Iris pigment epithelial cell (primary cell): ENCODE results near the gene PTPN2.
"Not testable (repeated sequence)": the region's sequence is repeated elsewhere in the genome, so short reads cannot be mapped to it uniquely, and the experiment has no call there.

Source experiments
- DNase-seq: peaks from one replicate; pipeline ENCODE4 v3.0.0-alpha.2; 2011; ENCODE audit warnings: low read depth

PTPN2 gene

DNA sequence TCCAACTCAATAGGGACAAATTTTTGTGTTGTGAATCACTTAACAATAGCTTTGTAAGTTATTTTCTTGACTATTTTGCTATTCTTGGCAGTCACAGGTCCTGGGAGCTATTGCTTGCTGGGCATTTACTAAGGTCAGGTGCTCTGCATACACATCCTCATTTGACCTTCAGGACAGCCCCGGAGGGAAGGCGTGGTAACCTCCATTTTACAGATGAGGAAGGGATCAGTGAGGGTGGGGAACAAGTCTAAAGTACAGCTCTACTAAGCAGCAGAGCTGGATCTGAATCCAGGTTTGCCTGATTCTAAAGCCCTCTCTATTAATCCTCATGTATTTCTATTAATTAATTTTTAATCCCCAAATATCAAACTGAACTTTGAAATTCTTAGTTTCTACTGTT is 58.8 kb downstream of the PTPN2 start:
- no peak for DNase-seq

DNA sequence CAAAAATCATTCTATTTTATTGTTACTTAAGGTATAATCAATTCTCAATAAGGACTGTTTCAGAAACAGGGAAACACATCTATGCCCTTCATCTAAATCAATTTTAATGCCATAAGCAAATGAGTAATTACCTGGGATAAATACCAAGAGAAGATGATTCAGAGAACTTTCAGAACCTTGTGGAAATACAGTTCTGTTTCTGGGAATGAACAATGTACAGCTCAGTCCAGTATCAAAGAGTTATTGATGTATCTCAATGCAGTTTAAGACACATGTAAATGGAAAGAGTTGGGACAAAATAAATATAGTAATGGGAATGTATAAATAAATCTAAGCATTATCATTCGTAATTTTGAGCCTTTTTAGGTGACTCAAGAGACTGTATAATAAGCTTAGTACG is 60.1 kb downstream of the PTPN2 start:
- DNase-seq = no peak

DNA sequence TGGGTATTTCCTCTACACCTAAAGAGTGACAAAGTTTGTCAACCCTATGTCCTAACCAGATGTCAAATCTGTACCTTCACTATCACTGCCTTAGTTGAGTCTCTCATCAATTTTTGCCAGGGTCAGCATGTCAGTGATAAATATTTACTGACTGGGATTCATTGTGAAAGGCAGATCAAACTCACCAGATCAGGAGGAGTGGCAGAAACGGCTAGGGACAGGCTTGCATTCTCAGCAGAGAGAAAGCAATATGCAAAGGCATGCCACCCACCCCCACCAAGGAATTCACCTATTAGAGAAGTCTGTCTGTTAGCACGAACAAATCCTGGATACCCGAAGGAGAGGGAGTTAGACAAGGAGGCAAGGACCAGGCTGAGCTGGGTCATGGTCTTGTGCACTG is 62.6 kb downstream of the PTPN2 start:
- DNase-seq = no peak

DNA sequence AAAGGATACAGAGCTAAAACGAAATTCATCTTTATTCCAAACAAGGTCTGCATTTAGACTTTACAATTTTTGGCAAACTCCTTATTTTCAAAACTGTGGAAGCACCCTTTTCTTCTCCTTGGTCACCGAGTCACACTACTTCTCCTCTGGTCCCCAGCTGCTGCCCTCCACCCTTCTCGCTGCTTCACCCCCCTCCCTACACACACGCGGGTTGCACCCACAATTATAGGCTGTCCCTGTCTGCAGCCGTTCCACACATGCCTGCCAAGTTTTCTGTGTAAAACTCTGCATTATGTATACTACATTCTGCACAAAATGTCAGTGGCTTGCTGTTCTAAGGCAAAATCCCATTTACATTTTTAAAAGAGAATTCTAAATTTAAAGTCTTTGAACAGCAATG is 63.5 kb downstream of the PTPN2 start:
- no peak for DNase-seq

DNA sequence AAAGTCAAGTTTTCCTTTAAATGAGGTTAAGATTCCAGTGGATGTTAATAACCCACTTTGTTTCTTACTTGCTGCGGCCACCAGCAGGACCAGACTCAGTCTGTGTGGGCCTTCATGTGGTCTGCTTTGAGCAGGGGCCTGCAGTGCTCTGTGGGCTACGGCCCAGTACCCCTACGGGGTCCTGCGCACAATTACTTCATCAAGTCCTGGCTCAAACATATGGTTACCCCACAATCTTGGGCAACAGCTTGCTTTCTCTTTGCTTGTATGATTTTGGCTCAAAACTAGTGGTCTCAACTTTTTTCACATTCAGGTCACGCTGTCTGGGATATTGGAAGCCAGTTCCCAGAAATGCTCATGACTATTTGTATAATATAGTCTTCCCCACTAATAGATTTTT is 64.2 kb downstream of the PTPN2 start:
- no peak for DNase-seq

DNA sequence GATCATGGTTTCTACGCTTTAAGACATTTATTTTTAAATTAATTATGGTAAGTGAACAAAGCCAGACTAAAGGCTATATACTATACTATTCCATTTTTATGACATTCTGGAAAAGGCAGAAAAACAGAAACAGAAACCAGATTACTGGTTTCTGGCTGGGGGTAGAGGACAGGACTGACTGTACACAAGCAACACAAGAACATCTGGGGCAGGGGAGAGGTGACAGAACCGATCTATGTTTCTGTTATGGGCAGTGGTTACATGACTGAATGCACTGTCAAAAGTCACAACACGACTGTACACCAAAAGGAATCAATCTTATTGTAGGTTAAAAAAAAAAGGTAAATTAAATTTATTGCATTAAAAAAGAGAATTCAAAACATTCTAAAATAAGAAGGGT is 64.7 kb downstream of the PTPN2 start:
- no peak for DNase-seq

DNA sequence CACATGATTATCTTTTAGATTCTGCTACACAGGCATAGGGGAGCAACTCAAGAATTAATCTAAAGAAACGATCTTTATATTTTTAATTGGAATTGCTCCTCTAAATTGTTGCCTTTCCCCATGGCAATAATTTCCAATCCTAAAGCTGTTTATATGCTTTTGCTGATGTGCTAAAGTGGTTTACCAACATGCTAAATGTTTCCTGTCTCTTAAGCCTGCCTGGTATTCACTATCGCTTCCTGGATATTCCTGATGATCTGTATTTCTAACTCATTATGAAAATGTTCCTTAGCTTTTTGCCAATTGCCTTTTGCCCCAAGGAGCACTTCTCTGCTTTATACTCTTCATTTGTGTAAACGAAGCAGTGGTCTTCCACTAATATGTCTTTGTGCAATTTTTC is 65.8 kb downstream of the PTPN2 start:
- DNase-seq = no peak

DNA sequence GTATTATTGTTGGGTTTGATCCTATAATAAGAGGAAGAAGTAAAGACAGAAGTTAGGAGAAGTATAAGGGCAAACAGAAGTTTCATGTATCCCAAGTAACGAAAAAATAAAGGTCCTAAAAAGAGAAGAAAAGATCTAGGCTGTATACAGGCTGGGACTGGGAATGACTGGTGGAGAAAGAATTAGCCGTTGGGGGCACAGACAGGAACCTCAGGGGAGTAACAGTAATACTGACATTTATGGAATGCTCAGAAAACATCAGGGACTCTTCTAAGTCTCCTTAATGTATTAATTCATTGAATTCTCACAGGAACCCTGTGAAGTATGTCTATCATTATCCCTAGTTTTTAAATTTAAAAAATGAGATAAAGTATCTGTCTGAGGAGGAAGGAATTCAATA is 67.6 kb downstream of the PTPN2 start:
- no peak for DNase-seq

DNA sequence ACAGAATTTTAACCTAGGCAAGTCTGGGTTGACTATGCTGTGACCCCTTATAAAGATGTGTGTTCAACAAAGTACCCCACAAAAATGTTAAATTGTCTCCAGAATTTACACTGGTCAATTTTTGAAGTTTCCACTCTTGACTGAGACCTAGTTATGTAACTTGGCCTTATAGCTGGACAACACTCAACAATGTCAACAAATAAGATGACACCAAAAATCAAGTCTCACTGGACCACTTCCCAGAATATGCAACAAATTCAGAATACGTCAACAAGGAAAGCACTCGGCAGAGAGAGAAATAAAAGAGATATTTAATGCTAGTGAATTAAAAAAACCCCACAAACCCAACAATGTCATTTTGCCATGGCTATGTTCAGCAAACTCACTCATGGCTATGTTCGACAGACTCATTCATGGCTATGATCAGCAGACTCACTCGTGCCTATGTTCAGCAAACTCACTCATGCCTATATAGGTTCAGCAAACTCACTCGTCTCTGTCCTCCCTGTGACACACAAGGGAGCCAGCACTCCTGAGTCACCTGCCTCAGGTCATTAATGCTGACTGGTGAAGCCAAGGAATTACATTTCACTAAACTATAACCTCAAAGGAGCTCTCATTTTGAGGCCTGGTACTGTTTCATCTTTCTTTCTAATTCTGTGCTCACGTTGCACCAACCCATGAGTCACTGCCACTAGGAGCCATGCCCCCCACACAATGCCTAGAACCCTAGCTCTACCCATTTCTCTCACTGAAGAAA is 72.7 kb downstream of the PTPN2 start:
- no peak for DNase-seq

DNA sequence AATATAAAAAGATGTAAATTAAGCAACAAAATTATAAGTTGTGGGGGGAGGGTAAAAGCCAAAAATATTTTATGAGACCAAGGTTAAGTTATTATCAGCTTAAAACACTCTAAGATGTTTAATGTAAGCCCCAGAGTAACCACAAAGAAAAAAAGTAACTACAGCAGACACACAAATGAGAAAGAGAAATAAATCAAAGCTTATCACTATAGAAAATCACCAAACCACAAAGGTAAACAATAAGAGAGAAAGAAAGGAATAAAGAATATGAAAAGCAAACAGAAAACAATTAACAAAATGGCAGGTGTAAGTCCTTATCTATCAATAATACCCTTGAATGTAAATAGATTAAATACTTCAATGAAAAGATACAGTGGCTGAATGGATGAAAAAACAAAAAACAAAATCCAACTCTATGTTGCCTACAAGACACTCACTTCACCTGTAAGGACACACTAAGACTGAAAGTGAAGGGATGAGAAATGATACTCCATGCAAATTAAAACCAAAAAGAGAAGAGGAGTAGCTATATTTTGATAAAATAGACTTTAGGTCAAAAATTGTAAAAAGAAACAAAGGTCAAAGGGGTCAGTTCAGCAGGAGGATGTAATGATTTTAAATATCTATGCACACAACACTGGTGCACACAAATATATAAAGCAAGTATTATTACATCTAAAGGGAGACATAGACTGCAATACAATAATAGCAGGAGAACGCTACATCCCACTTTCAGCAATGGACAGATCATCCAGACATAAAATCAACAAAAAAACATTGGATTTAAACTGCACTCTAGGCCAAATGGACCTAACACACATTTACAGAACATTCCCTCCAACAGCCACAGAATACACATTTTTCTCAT is 80.7 kb downstream of the PTPN2 start:
- no peak for DNase-seq

DNA sequence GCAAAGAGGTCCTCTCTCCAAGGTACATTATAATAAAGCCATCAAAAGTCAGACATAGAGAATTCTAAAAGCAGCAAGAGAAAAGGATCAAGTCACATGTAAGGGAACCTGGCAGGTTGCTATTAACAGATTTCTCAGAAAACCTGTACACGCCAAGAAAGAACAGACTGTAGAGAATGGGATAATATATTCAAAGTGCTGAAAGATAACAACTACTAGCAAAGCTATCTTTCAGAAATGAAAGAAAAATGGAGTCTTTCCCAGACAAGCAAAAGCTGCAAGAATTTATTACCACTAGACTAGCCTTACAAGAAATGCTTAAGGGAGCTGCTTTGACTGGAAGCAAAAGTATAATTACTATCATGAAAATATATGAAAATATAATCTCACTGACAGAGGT is 81.5 kb downstream of the PTPN2 start:
- no peak for DNase-seq

DNA sequence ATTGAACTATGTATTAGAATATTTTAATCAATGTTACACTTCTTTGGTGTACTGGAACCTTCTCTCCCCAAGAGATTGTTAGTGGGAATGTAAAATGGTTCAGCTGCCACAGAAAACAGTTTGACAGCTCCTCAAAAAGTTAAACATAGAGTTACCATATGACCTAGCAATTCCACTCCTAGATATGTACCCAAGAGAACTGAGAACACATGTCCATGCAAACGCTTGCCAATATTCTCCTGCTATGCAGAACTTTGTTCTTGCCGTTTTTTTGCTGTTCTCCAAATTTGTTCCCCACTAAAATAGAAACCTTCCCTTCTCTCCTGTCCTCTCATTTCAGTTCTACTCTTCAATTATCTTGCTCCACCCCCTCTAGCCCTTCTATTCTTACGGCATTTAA is 87.6 kb downstream of the PTPN2 start:
- no peak for DNase-seq

DNA sequence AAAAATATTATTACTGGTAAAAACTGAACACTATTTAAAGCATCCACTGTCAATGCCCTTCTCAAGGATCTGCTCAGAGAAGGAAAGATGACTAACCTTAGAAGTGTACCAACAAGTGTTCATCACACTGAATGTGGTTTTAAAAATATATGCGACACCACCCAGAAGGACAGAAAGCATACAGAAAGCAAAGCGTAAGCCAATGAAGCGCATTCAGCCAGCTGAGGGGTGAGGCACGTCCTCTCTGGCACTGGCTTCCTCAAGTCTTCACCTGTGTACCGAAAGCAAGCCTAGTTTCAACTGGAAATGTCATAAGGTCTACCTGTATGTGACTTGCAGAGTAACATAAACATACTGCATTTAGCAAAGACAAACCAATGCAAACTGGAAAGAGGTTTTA is 92.4 kb downstream of the PTPN2 start:
- no peak for DNase-seq

DNA sequence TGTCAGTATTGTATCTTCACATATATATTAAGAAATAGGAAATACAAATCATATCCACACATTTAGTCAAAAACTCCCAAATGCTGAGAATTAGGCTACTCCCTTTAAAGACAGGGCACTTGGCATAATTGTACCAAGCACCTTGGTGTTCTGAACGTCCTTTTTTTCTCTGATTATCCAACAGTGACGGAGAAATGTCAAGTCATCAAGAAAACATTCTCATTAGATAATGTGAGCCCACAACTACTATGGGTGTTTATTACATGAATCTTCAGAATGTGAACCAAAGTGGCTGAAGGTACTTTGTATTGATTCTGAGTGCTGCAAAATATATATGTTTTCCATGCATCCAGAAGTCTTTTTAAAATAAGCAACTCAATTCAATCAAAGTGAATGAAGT is 97.4 kb downstream of the PTPN2 start:
- DNase-seq = no peak

DNA sequence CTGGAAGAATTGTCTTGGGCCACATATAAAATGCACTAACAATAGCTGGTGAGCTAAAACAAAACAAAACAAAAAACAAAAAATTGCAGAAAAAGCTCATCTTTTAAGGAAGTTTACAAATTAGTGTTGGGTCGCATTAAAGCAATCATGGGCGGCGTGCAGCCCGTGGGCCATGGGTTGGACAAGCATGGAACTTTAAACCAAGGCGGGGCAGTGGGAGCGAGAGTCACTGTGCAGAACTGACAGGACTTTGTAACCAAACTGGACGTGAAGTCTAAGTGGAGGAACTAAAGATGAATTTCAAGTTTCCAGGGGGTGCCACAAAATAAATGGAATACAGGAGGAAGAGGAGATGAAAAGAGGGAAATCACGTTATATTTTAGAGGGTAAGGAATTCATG is 100.5 kb downstream of the PTPN2 start:
- DNase-seq = no peak

DNA sequence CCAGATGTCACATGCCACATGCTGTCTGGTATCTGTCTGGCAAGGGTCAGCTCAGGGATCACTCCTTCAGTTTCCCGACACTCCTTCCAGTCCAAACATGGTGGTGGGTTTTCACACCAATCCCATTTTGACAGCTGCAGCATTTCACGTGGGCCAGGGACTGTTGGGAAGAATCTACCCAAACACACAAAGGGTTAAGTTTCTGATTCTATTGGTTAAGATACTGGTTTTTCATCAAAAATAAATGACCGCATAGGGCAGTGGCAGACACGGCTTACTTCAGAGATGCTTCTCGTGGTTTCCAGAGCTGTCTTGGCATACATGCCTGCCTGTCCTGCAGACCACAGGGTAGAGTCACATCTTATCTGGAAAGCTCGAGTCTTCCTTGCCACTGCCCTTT is 101.5 kb downstream of the PTPN2 start:
- no peak for DNase-seq

DNA sequence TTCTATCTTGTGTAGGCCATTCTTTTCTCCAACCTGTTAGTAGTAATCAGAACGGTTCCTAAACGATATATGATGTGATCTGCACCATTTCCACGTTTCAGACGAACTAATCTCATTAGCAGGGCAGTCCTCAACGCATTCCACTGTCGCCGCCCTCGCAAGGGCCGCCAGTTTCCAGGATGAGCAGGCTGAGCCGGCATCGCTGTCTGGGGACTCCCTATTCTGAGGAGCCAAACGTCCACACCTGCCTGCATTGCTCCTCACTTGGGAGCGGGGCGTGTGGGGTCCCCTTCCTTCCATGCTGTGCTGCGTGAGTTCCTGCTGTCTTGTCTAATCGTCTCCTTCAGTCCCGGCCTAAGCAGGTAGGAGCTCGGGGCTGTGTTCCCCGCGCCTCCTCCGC is 104.6 kb downstream of the PTPN2 start:
- no peak for DNase-seq

DNA sequence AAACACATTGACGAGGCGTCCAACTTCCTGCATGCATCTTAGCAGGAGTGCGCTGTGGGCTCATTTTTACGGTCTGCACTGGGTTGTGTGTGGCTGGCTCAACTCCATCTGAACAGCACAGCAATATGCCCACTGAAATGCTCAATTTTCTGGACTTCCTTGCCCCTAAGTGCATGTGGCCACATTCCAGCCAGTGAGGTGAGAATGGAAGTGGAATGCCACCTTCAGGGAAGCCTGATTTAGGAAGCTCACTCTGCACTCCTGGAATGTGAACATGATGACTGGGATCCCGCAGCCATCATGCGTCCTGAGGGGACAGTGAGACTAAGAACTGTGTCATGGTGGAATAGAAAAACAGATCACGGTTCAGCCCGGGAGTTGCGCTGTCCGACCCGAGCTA is 105.0 kb downstream of the PTPN2 start:
- no peak for DNase-seq

DNA sequence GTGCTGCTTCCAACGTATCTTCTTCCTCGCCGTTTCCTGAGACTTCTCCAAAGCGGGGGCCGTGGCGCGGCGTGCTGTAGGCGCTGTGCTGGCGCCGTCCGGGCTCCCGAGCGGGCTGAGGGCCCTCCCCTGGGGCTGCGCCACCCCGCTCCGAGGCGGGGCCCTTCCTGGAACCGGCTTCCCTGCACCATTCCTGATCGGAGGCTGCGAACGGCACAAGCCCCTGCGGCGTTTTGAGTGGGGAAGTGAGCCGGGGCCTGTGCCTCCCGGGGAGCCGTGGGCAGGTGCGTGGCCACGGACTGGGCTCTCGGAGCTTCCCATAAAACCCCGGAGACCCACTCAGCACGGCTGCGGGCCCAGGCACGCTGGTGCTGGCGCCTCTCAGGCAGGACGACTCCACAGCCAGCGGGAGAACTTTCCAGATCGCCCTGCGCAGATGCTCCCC is 106.5 kb downstream of the PTPN2 start:
- DNase-seq = no peak

DNA sequence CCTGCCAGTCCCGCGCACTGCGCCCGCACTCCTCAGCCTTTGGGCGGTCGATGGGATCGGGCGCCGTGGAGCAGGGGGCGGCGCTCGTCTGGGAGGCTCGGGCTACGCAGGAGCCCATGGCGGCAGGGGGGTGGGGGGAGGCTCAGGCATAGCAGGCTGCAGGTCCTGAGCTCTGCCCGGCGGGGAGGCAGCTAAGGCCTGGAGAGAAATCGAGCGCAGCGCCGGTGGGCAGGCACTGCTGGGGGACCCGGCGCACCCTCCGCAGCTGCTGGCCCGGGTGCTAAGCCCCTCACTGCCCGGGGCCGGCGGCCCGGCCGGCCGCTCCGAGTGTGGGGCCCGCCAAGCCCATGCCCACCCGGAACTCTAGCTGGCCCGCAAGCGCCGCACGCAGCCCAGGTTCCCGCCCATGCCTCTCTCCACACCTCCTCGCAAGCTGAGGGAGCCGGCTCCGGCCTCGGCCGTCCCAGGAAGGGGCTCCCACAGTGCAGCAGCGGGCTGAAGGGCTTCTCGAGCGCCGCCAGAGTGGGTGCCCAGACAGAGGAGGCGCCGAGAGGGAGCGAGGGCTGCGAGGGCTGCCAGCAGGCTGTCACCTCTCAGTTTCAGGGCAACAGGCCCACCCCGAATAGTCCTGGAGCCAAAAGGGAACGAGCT is 107.1 kb downstream of the PTPN2 start:
- no peak for DNase-seq

DNA sequence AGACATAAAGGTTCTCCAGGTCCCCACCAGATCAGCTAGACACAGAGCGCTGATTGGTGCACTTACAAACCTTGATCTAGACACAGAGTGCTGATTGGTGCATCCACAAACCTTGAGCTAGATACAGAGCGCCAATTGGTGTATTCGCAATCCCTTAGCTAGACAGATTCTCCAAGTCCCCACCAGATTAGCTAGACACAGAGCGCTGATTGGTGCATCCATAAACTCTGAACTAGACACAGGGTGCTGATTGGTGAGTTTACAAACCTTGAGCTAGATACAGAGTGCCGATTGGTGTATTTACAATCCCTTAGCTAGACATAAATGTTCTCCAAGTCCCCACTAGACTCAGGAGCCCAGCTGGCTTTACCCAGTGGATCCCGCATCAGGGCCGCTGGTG is 107.6 kb downstream of the PTPN2 start:
- DNase-seq = not testable (repeated sequence)

DNA sequence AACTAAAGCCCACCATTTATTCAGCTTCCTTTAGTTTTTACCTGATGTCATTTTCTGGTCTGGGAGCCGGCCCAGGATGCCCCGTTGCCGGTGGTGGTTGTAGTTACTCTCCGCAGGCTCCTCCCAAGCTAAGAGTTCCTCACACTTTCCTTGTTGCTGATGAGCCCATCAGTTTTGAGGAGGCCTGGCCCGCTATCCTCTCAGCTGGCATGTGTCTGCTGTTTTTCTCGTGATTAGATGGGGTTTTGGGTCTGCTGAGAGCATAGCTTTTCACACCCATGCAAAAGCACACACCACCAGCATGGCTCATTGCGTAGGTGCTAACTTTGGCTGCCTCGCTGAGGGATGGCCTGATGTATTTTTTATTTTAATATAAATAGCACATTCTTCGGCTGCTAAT is 109.1 kb downstream of the PTPN2 start:
- DNase-seq = no peak

DNA sequence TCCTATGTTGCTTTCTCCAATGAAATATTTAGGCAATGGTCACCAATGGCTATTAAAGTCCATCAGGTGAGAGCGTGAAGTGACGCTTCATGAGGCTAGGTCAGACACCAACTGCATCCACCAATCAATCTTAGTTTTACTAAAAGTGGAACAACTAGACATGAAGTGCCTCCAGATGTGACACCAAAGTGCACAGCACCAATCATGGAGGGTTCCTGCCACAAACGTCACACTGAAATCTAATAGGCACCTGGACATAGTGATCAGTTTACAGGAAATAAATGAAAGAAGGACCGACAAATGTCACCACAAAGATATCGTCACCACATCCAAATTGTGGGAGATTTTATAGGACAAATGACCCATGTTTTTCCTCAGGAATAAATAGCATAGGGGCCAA is 110.7 kb downstream of the PTPN2 start:
- DNase-seq = no peak
